Activated T-cell treated with anti-CD3 and anti-CD28 coated beads, Interleukin-2, amount 50 U/mL, for 1 hour (primary cell): ENCODE results near the gene ANKRD39.
A peak's percentile ranks its signal among the peaks of the same experiment; 100 is the strongest.
"Not testable (repeated sequence)": the region's sequence is repeated elsewhere in the genome, so short reads cannot be mapped to it uniquely, and the experiment has no call there.

Experiments used
- DNase-seq: peaks from one replicate; pipeline ENCODE4 v3.0.0-alpha.2; 2020

Gene ANKRD39, protein sequence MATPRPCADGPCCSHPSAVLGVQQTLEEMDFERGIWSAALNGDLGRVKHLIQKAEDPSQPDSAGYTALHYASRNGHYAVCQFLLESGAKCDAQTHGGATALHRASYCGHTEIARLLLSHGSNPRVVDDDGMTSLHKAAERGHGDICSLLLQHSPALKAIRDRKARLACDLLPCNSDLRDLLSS

DNA sequence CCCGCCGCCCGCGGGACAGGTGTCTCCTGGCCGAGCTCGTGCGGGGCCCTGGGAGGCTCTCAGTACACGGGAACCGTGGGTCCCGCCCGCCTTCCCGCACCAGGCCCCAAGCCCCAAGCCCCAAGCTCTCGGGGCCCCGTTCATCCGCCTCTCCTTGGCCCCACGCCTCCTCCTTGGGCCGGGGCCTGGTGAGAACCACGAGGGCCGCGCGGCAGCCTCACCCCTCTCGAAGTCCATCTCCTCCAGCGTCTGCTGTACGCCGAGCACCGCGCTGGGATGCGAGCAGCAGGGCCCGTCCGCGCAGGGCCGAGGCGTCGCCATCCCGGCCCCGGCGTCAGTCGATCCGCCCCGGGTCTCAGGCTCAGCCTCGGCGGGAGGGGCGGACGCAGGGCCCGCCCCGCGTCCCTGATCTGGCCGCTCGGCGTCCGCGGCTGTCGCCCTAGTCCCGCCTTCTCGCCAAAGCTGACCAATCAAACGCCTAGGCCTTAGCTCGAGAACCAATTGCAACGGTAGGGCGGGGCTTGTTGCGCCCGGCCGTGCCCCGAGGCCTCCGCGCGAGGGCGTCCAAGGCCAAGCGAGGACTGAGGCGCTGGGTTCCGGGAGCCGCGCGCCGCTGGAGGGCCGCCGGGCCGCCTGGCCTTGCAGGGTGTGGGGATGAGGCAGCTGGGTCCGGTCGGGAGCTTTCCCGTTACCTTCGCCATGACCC is at the start of gene ANKRD39:
ANKRD39 (minus strand) TSS at position 350 of the 706 bp plus-strand sequence; CDS start at position 321, 29 bp downstream.
- DNase-seq = peak; percentile 99

DNA sequence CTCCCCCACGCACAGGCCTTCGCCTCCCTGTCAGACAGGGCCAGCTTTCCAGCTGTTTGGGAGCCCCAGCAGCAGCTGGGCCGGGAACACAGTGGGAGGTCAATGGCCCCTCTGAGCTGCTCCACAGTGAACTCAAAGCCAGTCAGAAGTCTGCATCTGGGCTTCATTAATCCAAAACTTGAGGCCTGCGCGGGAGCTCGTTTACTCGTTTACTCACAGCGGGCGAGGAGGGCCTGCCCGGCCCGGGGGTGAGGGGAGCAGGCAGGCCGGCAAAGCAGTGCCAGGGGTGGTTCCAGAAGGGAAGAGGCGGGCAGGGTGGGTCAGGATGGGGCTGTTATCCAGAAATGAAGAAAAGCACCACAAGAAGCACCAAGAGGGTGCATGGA is 48.9 kb upstream of the ANKRD39 start:
- DNase-seq = no peak

DNA sequence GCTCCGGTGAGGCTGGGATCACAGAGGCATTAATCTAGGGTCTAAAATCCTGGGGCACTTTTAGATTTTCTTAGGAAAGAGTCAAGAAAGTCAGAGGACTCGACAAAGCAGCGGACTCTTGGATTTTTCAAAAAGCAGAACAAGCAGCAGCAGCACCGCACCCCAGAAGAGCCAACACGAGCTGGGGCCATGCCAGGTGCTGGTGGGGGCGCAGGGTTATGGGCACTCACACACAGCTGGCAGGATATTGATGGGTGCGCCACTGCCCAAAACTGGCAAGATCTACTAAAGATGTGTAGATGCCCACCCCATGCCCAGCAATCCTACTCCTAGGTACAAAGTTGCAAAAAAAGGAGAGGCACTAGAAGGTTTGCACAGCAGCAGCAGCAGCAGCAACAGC is 46.0 kb upstream of the ANKRD39 start:
- no peak for DNase-seq

DNA sequence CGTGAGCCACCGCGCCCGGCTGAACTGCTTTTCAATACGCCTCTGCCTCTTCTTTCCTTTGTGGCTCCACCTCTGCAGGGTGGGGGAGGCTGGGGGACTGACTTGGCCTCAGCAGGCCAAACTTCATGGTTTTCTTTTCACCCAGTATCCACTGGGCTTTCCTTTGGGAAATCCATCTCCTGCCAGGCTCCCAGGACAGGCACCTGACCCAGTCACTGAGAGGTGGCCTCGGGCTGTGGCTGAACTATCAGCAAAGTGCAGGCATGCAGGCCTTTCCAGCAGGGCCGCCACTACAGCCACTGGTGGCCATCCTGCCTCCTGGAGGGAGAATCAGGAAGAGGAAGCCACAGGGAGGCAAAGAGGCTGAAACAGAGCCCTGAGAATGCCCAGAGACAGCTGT is 45.5 kb upstream of the ANKRD39 start:
- DNase-seq = no peak

DNA sequence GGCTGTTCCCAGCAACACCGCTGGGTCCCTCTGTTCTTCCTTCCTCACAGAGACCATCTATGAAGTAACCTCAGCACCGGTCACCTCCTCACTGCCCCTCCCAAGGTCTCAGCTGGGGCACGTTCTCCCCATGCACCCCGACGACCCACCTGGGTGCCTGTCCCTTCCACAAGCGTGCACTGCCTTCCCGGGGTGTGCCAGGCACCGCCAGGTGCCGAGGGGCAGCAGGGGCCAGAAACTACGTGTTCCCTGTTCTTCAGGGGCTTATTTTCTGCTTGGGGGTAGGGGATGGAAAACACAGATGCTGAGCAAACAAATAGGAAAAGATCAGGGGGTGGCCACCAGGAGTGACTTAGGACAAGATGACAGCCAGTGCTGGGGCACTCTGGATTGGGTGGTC is 42.4 kb upstream of the ANKRD39 start:
- DNase-seq = no peak

DNA sequence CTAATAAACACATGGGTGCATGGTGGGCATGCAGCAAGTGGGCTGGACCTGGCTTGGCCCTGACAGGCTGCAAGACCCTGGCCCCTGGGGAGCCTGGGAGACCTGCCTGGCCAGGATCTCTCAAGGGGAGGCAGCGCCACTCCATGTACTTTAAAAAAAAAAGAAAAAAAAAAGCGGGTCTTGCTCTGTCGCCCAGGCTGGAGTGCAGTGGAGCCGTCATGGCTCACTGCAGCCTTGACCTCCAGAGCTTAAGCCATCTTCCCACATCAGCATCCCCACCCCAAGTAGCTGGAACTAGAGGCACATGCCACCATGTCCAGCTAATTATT is 41.6 kb upstream of the ANKRD39 start:
- DNase-seq = no peak

DNA sequence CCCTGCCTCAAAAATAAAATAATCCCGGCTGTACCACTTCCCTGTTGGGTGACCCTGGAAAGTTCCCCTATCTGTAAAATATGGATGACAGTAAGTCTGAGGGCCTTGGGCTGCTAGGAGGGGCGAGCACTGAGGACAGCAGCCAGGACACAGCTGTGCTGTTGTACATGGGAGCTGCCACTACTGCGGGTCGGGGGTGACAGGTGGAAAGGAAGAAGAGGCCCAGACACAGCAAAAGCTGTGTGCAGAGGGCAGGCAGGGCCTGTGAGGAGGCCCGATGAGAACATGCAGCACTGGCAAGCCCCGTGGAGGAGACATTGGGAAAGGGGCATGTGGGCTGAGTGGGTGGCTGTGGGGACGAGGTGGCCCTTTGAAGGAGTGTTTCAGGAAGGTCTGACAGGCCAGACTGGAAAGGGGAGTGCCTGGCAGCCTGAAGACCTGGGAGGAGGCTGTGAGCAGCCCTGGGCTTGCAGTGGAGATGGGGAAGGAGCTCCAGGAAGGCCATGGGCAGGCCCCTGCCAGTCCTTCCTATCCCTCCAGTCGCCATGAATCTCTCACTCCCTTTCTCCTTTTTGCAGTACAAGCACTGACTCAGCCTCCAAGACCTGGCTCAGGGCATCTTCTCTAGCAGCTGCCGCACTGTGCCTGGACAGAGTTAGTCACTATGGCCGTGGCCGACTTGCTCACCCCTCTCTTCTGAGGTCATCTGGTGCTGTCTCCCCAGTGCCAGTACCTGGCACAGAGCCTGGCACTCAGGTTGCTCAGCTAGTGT is 41.0 kb upstream of the ANKRD39 start:
- DNase-seq = no peak

DNA sequence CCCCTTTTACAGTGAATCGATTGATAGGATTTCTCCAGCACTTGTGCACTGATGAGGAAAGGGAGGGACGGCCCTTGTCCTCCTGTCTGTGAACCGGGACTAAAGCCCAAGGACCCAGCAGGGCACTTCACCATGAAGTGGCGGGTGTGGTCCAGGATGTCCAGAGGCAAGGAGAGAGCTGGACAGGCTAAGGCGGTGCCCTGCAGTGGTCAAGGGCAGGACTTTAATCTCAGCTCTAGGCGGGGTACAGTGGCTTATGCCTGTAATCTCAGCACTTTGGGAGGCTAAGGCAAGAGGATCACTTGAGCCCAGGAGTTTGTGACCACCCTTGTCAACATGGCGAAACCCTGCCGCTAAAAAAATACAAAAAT is 40.3 kb upstream of the ANKRD39 start:
- DNase-seq = no peak

DNA sequence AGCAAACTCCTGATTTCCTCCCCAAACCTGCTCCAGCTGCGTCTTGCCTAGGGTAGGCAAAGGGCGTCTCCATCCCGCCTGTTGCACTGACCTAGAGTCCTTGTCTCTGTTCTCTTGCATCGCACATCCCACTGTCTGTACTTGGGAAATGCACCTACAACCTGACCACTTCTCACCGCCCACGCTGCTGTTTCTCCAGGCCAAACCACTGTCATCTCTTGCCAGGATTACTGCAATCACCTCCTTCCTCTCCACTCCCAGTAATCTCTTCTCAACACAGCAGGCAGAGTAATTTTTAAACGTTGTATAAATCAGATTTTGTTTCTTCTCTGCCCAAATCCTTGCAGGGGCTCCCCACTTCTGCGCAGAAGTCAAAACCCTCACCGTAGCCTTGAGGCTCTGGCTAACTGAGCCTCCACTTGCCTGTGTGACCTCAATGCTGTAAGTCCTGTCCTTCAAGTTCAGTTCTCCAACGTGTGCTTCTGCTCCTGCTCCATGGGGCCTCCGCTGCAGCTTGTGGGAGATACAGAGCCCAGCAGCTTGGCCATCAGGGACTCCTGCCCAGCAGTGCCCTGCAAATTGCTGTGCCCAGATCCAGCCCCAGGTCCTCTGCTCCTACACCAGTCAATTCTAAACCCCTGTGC is 39.8 kb upstream of the ANKRD39 start:
- no peak for DNase-seq

DNA sequence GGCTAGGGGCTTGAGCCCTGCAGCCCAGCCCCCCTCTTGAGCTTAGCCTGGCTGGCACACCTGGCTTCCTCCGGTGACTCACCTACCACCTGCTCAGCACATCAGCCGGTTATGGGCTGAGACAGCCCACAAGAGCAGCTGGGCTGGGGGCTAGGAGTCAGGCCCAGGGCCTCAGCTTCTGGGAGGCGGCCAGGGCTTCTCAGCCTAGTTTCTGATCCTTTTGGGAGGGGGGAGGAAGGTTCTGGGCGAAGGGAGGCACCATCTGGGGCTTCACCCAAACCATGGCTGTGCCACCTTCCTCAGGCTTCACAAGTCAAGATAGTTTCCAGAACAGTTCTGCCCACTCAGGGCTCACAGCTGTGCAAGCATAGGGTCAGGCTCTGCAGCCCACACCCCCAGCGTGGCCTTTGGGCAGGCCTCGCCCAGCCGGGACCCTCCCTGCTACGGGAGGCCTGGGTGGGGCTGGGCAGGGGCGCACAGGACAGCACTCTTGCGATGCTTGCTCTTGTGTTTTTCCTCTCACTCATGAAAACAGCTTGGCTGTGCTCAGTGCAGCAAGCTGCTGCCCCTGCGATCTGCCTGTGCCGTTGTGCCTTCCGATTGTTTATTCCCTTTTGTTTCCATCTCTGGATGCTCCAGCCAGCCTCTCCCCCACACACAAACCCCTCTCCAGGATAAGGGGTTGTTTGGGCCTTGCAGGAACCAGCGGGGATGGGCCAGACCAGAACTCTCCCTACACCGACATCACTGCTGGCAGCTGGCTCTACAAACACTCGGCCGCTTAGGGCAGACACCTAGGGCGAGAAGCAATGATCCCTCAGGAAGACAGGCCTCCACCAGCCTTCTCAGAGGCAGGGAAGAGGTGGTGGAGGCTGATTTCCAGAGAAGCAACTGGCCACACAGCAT is 38.2 kb upstream of the ANKRD39 start:
- peak; percentile 38 for DNase-seq

DNA sequence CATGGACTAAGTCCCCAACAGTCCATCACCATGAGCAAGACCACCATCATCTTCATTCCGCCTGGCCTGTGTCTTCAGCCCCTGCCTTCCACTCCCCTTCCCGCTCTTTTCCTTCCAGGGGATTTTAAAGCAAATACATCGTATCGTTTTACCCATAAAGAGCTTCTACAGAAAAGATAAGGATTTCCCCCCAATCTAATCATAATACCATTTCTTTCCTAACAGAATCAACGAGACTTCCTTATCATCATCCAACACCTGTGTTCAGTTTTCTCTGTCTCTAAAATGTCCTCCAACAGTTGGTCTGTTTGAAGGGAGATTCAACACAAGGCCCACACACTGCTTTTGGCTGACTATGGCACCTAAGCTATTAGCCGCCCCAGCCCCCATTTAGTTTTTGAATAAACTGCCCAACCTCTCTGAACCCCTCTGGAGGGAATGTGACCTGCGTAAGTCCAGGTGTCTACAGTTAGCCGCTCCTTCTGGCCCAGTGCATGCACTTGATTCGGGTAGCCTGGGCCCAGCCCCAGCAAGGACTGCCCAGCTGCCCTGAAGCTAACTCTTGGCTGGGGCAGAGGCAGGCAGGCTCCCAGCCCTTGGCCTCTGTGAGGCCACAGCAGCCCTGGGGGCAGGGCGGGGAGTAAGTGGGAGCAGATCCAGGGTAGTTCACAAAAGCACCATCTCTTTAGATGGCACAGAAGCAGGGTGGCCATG is 37.4 kb upstream of the ANKRD39 start:
- no peak for DNase-seq

DNA sequence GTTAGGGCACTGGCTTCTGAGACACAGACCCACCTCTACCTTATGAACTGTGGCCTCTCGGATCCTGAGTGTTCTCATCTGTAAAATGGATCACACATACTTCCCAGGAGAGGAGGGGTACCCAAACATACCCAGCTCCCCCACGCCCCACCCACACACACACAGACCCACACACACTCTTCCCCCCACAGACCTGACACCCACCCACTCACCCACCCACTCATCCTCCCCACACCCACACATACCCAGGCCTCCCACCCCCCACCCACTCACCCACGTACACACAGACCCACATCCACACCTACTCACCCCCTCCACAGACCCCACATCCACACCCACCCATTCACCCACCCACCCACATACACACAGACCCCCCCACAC is 36.3 kb upstream of the ANKRD39 start:
- no peak for DNase-seq

DNA sequence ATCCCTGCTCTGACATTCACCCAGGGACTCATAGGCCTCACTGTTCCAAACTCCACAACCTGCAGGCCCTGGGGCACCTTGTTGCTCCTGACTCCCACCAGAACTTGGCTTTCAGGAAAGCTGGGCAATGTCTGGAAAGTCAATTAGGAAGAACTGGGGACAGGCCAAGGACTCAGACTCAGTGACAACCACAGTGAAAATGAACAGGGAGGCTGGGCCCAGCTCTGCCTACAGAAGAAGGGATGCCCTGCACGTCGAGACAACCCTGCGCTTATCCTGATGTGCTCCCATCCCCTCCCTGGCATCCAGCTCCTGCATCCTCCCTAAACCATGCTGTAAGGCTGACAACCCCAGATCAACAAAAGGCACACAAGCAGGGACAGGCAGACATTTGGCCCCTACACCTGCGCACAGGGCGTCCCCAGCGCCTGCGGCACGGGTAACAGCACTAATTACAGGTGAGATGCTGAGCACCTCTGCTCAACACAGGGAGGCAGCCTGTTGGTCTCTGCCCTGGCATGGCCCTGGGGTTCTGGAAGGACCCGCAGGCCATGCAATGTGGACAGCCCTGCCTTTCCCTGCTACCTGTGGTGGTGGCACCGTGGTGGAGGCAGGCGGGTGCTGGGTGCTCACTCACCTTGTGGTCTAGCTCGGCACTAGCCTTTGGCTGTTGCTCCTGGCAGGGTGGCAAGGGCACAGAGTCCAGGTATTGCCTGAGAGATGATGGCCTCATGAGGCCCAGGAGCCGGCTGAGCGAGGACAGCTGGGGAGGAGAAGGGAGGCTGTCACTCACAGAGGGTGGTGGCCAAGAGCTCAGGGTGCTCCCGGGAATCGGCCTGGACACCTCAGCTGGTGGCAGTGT is 35.7 kb upstream of the ANKRD39 start:
- no peak for DNase-seq

DNA sequence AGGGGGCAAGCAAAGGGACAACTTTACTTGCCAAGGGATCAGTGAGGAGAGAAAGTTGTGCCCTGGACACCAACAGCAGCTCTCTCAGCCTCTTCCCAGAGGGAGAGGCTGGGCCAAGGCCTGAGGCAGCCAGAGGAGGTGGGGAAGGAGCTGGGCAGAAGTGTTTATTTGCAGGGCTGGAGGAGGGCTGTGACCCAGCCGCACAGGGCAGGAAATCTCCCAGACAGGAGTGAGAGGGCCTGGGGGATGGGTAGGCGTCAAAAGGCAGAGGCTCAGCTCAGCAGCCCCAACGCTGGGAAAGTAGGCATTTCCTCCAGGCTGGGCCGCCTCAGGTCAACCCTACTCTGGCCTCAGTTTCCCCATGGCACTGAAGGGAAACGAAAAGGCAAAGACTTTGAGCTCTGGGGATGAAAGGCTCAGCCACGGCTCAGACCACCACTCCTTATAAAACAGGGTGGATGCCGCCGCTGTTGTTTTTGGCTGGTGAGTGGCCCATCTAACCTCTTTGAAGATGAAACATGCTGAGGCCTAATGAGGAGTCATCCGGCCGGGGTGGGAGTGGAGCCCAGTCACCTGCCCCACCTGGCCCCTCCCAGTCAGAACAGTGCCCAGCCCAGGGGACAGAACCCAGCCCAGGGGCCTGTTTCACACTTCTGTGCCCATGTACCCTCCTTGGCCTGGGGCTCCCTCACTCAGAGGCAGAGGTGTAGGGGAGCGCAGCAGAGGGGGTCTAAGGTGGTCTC is 33.9 kb upstream of the ANKRD39 start:
- peak; percentile 38 for DNase-seq

DNA sequence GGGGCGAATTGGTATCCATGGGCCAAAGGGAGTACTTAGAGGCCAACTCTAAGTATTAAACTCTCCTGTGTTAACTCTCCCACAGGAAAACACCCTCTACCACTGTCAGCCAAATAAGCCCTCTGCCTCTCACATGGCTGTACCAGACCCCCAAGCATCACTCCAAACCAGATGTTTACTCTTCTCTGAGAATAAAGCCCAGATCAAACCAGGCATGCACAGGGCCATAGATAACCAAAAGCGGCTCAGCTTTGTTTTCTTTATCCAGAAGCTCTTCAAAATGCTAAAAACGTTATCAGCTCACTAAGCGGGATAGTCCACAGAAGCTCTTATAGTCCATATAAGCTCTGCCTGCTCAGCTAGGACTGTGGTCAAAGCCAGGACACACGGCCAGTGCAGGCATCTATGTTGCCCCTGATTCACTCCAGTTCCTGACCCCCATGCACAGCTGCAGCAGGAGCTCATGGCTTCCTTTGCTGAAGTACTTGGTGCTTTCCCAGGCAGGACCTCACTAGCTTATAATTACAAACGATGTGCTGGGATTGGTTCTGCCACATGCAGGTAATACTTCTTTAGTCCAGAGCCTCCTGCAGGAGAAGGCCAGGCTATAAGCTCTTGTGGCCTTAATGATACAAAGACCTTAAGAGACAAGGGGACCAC is 33.0 kb upstream of the ANKRD39 start:
- DNase-seq = no peak

DNA sequence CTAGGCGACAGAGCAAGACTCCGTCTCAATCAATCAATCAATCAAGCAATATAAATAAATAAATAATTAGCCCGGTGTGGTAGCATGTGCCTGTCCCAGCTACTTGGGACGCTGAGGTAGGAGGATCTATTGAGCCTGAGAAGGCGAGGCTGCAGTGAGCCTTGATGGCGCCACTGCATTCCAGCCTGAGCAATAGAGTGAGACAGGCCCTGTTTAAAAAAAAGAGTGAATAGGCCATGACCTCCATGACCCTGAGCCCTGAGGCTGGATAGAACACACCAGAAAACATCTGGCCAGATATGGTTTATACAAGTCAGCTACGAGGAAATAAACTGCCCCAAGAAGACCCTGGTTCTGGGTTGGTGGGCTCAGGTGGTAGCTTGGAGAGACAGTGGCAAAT is 32.4 kb upstream of the ANKRD39 start:
- DNase-seq = no peak

DNA sequence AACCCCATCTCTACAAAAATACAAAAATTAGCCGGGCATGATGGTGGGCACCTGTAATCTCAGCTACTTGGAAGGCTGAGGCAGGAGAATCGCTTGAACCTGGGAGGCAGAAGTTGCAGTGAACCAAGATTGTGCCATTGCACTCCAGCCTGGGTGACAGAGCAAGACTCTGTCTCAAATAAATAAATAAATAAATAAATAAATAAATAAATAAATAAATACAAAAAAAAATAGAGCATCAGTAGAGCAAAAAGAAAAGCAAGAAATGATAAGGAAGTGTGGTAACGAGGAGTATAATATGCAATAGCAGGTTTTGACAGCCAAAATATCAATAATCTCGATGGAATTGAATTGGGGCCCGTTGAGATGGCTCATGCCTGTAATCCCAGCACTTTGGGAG is 31.7 kb upstream of the ANKRD39 start:
- DNase-seq = not testable (repeated sequence)

DNA sequence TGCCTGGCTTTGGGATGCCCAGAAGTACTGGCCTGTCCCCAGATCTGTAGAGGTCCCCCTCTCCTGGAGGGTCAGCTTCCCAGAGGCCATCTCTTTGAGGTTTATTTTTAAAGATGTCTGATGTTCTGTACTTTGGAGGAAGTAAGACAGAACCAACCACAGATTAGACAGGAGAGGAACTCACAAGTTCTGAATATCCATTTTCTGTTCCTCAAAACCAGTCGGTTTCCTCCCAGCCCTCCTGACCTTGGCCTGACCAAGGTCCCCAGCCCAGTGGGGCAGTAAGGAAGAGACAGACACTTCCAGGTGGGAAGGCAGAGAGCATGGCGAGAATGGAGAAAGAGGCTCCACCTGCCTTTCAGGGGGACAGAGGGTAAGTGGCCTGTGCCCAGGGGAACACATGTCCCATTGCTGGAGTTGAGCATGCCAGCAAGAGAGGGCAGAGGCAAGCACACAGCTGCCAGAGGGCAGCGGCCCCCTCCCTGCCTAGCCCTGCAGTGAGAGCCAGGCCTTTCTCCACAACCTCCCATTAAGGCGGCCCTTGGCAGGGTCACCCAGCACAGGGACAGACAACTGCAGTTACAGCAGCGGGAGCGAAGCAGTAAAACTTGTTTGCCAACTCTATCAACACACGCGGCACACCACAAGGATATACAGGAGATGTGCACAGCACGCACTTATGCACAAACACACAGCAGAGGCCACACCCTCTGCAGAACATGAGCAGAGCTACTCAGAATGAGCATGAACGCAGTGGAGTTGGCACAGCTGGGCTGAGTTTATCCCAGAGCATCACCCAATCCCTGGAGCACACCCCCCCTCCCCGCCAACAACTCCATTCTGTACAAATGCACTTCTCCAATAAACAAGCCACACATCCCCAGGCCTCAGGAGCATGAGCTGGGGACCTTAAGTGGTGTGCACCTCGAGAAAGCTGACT is 30.5 kb upstream of the ANKRD39 start:
- no peak for DNase-seq
